Inferior parietal cortex (tissue), 1 donor: ENCODE data around the gene MAVS.
"Not testable (repeated sequence)": the region's sequence is repeated elsewhere in the genome, so short reads cannot be mapped to it uniquely, and the experiment has no call there.

Source experiments
- DNase-seq: peaks from one replicate; pipeline ENCODE4 v3.0.0-alpha.2; 2016; ENCODE audit errors: extremely low spot score

Gene MAVS

DNA sequence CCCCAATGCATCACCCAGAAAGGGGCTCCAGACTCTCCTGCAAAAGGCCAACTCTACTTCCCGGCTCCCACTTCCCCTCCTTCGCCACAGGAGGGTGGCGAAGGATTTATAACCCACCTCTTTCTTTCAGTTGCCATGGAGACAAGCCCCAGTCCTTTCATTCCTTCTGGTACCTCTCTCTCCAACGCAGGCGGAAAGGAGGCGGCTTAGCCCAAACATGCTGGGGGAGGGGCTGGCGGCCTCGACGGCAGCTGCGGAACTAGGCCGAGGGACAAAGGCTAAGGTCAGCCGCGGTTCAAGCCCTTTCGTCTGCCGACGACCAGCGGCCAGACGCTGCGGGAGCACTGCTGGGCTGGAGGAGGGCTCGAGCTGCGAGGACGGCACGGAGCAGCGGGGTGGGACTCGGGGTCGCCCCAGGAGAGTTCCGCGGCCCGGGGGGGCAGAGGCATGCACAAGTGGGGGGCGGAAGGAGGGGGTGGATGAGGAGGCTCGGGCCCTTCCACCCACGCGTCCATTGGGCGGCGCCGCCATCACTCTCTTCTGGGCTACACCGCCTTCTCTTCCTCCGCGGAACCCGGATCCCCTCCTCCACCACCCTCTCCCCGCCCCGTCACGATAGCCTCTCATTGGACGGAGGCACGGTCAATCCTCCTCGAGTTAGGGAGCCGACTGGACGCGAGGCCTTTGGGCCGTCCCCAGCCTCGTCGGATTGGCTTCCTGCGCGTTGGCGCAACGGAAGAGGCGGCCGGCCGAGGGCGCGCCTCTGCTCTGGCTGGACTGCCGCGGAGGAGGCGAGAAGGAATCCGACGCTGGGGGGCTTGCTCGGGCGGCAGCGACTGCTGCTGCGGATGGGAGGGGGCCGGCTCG is 42.2 kb downstream of the MAVS start, which contains the start of gene PANK2:
Gene PANK2 (plus strand): TSS at position 766 of the 867 bp plus-strand sequence.
- DNase-seq: peak; percentile 99

GRCh38 chr20:3889489-3890397 is 43.1 kb downstream of the MAVS start:
- no peak for DNase-seq

DNA sequence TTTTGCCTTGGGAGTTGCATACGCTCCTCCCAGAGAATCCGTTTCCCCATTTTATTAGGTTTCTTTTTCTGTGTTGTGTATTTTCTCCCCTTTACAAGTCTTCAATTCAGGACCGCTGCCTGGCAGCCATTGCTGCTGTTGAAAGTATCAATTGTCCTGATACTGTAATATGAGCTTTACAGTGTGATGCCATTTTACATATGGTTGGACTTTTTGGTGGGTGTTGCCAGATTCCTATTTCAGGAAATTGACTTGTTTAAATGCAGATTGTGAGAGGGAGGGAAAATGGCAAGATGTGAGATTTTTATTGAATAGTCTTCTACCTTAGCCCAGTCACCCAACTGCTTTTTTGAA is 43.7 kb downstream of the MAVS start:
- DNase-seq: no peak

- DNase-seq: no peak
These were observed 44.6 kb downstream of the MAVS start for GRCh38 chr20:3890999-3891929.

- DNase-seq: no peak
These were observed 48.2 kb downstream of the MAVS start for GRCh38 chr20:3894796-3895195.

- no peak for DNase-seq
These were observed 49.7 kb downstream of the MAVS start for GRCh38 chr20:3896302-3896701.

DNA sequence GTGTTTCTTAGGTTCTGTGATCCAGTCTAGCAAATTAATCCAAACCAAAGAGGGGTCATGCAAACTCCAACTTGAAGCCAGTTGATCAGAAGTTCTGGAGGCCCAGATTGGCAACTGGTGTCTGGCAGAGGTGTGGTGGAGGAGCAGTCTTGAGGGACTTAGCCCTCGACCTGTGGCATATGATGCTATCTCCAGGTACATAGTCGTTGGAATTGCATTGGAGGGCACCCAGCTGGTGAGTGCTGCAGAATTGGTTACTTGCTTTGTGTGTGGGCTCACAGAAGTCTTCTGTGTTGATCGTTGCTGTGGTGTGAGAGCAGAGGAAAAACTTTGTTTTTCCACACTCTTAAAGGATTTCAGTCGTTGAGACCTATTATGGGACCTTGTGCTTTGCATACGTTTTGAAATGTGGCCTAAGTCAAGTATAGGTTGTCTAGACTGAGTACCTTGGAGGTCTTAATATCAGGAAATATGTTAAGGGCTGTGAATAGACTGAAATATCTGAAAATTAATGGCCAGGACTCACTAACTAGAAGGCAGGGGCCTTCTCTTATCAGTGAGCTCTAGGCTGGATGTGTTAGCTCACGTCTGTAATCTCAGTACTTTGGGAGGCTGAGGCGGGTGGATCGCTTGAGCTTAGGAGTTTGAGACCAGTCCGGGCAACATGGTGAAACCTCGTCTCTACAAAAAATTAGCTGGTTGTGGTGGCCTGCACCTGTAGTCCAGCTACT is 50.4 kb downstream of the MAVS start:
- no peak for DNase-seq

DNA sequence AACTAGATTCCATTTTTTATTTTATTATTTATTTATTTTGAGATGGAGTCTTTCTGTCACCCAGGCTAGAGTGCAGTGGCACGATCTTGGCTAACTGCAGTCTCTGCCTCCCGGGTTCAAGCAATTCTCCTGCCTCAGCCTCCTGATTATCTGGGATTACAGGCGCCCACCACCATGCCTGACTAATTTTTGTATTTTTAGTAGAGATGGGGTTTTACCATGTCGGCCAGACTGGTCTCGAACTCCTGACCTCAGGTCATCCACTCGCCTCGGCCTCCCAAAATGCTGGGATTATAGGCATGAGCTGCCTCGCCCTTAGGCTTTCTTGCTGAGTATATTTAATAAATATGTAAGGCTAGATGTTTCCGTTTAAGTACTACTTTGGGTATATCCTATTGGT is 51.5 kb downstream of the MAVS start:
- DNase-seq: not testable (repeated sequence)

DNA sequence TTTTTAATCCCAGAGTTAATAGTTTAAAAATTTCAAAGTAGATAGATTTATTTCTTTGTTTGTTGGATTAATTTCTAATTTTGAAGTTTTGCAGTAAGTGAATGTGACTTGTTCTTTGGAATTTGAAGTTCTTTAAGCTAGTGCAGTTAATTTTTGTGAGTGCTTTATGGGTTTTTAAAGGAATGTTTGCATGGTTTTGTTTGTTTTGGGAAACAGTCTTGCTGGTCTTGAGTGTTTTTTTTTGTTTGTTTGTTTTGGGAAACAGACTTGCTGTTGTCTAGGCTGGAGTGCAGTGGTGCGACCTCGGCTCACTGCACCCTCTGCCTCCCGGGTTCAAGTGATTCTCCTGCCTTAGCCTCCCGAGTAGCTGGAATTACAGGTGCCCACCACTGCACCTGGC is 52.0 kb downstream of the MAVS start:
- no peak for DNase-seq

DNA sequence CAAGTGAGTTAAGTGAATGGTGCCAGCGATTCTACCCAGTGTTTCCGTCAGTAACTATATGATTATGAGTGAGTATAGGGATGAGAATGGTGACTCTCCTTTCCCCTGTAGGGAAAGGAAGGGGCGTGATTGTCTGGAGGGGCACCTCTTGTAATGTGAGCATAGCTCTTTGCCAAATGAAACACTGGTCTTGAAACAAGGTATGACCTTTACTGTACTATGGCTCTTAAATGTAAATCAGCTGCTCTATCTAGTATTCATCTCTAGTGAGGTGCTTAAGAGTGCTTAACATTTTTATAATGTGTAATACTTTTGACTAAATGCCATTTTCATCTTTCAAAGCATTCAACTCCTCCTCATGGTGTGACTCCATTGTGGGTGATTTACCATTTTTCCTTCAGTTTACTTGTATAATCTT is 53.6 kb downstream of the MAVS start:
- DNase-seq: no peak

DNA sequence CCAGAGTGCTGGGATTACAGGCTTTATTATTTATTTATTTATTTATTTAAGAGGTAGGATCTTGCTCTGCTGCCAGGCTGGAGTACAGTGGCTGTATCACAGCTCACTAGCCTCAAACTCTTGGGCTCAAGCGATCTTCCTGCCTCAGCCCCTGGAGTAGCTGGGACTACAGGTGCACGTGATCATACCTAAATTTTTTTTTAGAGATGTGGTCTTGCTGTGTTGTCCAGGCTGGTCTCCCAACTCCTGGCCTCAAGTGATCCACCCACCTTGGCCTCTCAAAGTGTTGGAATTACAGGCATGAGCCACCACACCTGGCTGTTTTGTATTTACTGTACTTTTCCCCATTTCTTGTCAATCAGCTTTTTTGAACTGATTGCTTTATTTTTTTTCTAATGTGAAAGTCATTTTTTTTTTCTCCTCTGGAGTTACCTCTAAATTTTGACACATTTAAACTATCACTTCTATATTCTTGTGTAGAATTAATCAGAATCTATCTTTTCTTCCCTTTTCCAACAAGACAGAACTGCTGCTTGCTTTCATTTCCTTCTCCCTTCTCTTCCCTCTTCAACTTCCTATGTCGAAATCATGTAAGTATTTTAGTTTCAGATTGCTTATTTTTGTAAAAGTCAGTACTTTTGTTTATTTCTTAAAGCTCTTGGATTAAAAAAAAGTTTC is 54.5 kb downstream of the MAVS start:
- no peak for DNase-seq

- no peak for DNase-seq
These were observed 55.2 kb downstream of the MAVS start for GRCh38 chr20:3901706-3902440.

- DNase-seq: no peak
These were observed 55.8 kb downstream of the MAVS start for GRCh38 chr20:3902446-3902845.

DNA sequence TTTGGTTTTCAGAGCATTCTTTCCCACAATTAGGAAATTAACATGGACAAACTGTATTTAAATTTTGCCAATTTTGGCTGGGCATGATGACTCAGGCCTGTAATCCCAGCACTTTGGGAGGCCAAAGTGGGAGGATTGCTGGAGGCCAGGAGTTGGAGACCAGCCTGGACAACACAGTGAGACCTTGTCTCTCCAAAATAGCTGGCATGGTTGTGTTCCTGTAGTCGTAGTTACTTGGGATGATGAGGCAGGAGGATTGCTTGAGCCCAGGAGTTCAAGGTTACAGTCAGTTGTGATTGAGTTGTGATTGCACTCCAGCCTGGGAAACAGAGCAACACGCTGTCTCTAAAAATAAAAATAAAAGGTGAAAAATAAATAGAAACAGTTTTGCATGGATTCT is 57.6 kb downstream of the MAVS start:
- no peak for DNase-seq

DNA sequence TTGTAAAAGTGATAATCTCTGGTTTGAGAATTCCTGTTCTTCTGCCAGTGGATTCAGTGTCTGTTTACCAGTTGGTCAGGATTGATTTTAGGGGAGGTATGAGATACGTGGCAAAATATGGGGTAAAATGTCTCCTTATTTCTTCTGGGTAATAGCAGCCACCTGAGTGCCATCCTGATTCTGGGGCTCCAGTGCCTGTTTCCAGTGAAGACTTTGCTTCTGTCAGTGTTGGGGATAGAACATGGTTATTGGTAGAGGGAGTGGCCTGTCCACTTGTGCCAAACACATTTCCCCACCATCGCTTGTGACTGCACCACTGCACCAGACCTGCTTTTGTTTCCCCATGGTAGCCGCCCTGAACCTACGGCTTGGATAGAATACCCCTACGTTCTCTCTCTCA is 58.2 kb downstream of the MAVS start:
- no peak for DNase-seq

GRCh38 chr20:3906744-3907721 is 60.4 kb downstream of the MAVS start:
- DNase-seq: not testable (repeated sequence)

GRCh38 chr20:3908667-3909066 is 62.0 kb downstream of the MAVS start:
- no peak for DNase-seq

DNA sequence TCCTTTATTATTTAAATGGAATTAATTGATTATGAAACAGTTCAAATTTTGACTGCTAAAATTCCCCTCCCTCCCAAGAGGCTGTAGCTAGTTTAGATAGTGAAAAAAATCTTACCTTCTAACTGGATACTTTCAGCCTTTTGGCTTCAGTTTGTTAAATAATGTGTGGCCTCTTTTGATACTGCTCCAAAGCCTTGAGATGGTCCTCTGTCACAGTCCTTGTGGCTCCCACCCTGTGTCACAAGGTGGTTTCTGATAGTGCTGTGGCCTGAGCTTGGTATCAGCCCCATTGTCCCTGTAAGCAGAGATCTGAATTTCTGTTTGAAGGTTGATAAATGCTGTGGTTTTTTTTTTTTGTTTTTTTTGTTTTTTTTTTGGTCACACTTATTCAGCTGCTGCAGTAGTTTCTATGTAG is 63.3 kb downstream of the MAVS start:
- no peak for DNase-seq
